GM21423 (cell line): ENCODE data around the gene MYL3.

Source experiments
- ATAC-seq: cut with Tn5 transposase; IDR thresholded peaks from one replicate; pipeline ENCODE4 v1.9.1; 2021; ENCODE audit warnings: mild to moderate bottlenecking, moderate library complexity; ENCODE audit not compliant: unreplicated experiment

Gene MYL3

GRCh38 chr3:46851364-46852333 lies 11.6 kb downstream of the MYL3 start:
- no peak for ATAC-seq

GRCh38 chr3:46850468-46850779 lies 12.8 kb downstream of the MYL3 start:
- no peak for ATAC-seq

- no peak for ATAC-seq
Measured at GRCh38 chr3:46849686-46850467, 13.4 kb downstream of the MYL3 start.

DNA sequence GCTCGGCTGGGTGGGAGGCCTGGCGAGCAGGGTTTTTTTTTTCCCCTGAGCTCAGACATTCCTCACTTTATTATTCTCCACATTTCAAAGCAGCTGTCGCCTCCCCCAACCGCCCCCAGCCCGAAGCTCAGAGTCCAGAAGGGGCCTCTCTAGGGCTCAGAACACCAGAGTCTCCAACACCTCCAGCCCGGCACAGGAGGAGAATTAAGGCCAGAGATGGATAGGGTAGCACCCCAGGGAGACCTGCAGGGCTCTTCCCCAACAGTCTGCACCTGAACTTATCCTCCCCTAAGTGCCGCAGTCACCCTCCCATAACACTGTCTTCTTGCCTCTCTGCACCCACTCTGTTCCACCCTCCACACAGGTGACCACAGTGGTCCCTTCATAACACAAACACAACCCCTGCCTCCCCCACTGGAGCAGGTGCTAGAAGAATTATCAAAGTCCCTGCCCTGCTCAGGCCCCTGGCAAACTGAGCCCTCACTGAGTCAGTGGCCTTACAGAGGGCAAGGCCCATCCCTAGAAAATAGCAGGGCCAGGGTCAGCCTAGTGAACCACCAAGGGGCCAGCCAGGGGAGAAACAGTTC lies 14.1 kb downstream of the MYL3 start:
- ATAC-seq, result no peak

- ATAC-seq, result no peak
Measured at GRCh38 chr3:46848271-46849044, 14.8 kb downstream of the MYL3 start.

- ATAC-seq, result no peak
Measured at GRCh38 chr3:46847744-46848143, 15.5 kb downstream of the MYL3 start.

- no peak for ATAC-seq
Measured at GRCh38 chr3:46846624-46847542, 16.4 kb downstream of the MYL3 start.

DNA sequence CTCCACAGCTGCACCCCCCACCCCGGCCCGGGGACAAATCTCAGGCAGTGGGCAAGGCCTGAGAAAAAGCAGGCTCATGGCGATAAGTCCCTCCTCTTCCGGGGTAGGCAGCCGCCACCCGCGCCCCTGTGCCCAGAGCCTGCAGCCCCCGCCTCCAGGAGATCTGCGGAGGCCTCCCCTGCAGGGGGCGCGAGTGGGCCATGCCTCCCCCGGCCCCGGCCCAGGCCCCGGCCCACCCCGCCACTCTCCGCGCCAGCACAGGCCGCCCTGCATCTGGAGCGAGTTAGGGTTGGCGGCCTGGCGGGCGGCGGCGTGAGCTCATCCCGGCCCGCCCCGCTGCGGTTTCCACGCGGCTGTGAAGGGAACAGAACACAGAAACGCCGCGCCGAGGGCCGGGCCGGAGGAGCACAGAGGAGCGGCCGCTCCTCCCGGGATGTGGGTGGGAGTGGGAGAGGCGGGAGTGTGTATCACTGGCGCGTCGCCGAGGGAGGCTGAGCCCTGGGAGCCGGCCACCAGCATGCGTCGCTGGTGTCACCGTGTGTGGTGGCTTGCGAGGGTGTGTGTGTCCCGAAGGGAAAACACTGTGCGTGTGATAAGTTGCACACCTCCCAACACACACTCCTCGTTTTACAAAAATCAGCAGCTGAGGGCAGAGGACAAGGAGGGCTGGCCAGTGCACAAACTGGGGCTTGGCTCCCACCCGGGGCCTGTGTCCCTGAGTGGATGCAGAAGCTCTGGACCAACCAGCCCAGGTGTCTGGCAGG lies 17.2 kb downstream of the MYL3 start:
- peak; percentile 67 for ATAC-seq

DNA sequence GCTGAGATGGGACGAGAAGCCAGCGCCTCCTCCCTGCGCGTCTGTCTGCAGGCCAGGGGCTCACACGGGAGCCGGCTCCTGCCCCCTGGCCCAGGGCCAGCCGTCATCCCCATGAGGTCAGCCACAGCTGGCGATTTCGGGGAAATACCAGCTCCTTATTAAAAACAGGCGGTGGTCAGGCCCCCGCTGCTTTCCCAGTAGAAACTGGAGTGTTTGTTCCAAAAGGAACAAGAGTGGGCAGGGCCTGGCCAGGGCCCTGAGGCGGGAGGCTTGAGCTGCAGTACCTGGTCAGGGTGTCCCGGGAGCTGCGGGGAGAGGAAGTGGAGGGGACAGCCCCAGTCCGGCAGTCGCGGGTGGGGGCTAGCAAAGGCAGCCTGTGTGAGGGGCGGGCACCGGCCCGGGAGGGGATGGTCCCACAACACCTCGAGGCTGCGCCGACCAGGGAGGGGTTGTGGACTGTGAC lies 17.8 kb downstream of the MYL3 start:
- ATAC-seq, result peak; percentile 35

DNA sequence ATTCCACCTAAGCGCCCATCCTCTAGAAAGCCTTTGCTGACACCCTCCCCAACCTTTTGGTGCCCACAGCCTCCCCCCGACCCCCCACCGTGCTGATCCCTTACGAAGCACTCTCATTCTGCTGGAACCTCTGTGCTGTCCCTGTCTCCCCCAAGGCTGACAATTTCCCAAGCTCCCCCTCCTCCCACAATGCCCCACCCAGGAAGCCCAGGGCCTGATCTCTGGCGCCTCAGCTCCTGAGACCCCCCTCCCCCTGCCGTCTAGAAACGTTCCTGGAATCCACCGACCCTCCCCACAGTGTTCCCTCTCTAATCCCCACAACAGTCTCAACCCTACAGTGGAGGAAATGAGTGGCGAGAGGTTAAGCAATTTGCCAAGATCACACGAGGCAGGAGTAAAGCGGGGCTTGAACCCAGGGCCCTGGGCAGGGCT lies 18.3 kb downstream of the MYL3 start:
- no peak for ATAC-seq

DNA sequence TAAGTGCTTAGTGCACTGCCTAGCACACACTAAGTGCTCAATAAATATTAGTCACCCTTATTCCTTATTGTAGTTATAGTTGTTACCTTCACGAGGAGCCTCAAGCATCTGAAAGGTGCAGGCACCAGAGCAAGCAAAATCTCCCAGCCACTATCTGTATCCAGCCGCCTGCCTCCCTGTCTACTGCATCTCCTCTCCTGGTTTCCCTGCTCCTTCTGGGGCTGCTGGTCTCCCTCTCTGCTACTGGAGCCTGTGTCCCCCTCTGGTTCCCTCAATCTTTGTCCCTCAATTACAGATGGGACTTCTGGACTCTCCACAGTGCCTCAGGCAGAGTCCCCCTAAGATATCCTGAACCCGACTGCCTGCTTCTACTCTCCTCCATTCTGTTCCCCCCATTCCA lies 18.8 kb downstream of the MYL3 start:
- no peak for ATAC-seq

GRCh38 chr3:46843508-46843907 lies 19.7 kb downstream of the MYL3 start:
- ATAC-seq, result no peak

DNA sequence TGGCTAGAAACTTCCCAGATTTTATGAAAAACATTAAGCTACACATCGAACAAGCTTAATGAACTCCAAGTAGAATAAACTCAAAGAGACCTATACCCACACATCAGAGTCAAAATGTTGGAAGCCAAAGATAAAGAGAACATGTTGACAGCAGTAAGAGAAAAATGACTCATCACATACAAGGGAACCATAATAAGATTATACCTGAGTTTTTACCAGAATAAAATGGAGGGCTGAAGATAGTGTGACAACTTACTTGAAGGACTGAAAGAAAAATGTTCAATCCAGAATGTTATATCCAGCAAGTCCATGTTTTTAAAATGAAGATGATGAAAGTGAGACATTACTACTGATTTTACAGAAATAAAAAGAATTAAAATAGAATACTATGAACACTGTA lies 22.8 kb downstream of the MYL3 start:
- no peak for ATAC-seq

DNA sequence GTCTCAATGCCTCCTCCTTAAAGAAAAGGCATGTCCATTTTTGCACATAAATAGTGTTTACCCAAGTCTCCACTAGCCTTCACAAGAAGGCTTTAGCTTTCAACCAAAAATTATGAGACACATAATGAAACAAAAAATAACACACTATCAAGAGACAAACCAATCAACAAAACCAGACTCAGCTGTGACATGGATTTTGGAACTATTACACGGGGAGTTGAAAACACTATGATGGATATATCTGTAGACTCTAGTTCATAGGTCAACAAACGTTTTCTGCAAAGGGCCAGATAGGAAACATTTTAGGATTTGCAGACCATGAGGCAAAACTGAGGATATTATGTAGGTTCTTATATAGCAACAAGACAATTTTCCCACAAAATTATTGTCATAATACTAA lies 24.9 kb downstream of the MYL3 start:
- no peak for ATAC-seq

DNA sequence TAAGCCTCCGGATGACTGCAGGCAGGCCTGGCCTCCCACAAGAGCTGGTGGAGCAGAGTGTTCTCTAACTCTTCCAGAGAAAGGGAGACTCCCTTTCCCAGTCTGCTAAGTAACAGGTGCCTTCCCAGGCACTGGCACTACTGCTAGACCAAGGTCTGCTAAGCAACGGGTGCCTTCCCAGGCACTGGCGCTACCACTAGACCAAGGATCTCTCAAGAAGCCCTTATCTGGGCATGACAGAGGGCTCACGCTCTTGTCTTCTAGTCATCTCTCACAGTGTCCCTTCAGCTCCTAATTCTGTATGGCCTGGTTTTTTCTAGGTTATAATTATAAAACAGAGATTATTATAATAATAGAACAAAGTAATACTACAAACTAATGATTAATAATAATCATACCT lies 27.8 kb downstream of the MYL3 start:
- ATAC-seq, result no peak

DNA sequence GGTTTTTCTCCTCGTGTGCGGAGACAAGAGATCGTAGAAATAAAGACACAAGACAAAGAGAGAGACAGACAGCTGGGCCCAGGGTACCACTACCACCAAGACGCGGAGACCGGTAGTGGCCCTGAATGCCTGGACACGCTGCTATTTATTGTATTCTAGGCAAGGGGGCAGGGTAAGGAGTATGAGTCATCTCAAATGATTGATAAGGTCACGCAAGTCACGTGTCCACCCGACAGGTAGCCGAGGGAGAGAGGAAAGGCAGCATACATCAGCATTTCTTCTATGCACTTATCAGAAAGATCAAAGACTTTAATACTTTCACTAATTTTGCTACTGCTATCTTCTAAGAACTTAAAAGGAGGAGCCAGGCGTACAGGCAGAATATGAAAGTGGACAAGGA lies 28.2 kb downstream of the MYL3 start:
- no peak for ATAC-seq

- ATAC-seq, result no peak
Measured at GRCh38 chr3:46833346-46834300, 29.6 kb downstream of the MYL3 start.

DNA sequence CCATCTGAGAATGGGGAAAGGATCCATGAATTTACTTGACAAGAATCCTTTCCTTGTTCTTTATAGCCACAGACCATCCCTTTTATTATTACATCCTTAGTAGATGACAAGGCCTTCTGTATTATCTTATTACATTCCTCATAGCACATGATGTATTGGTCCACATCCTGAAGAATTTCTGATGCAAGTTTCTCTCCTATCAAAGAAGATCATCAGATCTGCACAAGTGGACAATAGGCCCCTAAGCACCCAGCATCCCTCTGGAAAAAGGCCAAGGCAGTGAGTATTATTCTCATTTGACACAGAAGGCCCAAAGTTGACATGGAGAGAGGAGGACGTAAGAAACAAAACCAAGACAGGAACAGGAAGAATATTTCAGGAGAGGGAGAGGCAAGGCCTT lies 31.4 kb downstream of the MYL3 start:
- no peak for ATAC-seq
